ENCODE data around the gene CFAP68.
"Not testable (repeated sequence)": the region's sequence is repeated elsewhere in the genome, so short reads cannot be mapped to it uniquely, and the experiment has no call there.

Gene CFAP68

GRCh38 chr11:111918390-111919256 is 39.3 kb downstream of the CFAP68 start, which contains the start of gene C11orf52:
TSS of gene C11orf52 (plus strand) at chr11:111918913. CDS start at chr11:111918973, 60 bp downstream.
- DNase-seq = no peak

DNA sequence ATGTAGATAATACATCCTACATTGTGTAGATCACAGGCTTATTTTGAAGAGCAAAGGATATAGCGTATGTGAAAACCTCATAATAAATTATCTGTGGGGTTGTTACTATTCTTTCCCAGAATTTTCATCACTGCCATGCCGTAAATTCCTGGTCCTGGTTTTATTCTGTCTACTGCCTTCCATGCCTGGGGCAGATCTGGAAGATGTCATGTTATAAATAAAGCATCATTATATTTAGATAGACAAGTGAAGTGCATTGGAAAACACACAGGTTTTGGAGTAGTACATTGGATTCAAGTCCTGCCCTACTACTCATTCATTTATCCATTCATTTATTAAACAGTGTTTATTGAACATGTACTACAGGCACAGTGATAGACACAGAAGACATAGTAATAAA is 41.6 kb downstream of the CFAP68 start:
- DNase-seq = no peak

DNA sequence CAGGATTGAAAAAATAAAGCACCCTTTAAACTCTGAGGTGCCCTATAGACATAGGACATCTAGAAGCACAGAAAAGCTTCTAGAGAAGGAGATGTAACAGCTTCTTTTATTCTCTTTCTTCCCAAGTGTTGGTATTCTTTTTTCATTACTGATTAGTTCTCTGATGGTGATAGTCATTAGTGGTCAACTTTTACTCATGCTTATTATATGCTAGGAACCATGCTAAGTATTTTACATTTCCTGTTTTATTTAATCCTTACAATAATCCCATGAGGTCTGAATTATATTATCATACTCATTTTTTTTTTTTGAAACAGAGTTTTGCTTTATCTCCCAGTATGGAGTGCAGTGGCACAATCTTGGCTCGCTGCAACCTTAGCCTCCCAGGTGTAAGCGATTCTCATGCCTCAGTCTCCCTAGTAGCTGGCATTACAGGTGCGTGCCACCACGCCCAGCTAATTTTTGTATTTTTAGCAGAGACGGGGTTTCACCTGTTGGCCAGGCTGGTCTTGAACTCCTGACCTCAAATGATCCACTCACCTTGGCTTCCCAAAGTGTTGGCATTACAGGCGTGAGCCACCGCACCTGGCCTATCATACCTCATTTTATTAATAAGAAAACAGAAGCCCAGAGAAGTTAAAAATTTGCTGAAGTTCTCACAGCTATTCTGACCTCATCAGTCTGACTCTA is 42.3 kb downstream of the CFAP68 start:
- no peak for DNase-seq

GRCh38 chr11:111922803-111923202 is 43.5 kb downstream of the CFAP68 start:
- DNase-seq = no peak

DNA sequence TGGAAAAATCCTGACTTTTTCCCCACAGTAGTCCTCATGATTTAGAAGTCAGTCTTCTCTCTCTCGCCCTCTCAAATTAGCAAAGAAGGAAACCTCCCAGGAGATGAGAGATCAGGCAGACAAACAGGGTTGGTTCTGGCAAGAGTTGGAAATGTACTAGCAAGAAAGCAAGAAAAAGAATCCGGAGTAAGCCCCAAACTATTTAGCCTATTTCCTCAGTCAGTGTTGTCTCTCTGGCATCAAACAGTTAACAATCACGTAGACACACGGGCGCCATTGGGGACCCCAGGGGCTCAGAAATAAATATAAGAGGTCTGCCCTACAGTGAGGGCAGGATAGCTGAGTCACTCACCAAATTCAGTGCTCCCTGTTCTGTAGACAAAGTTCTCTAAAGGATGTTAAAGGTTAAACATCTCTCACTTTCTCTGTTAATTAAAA is 44.0 kb downstream of the CFAP68 start:
- DNase-seq = no peak

DNA sequence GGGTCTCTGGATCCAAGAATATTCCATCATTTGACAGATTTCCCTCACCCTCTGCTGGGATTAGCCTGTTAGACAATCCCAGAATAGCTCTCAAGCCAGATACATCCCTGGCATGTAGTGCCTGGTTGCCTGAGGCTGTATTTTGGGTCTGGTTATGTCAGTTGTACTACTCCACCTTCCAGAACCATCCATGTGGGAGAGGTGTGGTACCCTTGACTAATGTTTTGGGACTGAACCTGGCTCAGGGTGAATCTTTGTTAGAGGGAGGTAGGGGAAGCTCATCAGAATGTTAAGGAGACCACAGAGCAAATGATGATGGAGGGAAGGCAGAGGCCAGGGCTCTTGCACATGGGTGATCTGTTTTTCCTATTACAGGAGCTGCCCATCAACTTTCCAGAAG is 44.6 kb downstream of the CFAP68 start:
- DNase-seq = no peak

DNA sequence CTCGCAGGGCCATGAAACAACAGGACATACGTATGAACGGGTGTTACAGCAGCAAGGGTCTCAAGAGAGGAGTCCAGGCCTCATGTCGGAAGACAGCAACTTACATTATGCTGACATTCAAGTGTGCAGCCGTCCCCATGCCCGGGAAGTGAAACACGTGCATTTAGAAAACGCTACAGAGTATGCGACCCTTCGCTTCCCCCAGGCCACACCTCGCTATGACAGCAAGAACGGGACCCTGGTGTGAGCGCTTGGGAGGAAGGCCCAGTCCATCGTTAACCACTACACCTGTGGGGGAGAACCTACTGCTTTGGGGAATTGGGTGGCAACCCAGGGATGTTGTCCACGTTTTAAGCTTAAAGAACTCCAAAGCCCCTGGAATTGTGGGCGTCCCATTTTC is 46.6 kb downstream of the CFAP68 start:
- no peak for DNase-seq

DNA sequence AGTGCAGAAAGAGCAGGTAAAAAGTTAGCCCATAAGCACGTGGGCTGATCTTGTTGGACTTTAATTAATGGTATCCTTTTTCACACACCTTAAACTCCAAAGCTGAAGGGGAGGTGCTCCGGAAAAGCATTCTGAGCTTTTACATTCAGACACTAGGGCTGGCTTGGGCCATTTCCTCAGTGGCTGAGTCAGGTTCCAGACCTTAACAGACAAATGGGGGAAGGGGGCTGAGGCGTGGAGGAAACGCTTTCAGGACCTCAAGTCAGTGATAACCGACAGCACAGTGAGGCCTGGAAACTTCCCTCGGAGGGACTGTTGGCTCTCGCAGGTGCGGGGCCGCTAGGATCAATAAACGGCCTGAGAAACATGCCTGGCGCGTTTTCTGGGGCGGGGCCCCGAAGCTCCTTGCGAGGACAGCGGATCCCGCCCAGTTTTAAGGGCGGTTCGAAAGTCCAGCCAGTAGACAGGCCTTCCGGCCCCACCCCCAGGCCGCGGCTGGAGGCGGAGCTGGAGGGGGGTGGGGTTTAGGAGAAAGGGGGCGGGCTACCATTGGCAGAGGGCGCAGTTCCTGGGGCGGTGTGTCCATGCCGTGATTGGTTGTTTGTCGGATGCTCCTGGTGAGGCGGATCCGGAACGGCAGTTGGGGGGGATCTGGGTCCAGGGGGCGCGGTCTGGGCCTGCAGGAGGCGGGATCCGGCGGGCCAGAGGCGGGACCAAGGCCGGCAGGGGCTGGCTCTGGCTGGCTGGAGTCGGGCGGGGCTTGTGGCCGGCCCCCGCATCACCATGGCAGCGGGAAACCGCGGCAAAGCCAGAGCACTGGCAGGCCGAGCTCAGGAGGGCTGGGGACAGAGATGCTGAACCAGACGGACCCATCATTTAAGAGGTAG is 47.4 kb downstream of the CFAP68 start:
- DNase-seq = peak; percentile 97 to 98

GRCh38 chr11:111930472-111930871 is 51.1 kb downstream of the CFAP68 start:
- DNase-seq = no peak

- no peak for DNase-seq
Observed at GRCh38 chr11:111932611-111932950, 53.2 kb downstream of the CFAP68 start.

- DNase-seq = not testable (repeated sequence)
Observed at GRCh38 chr11:111933176-111933575, 53.8 kb downstream of the CFAP68 start.

DNA sequence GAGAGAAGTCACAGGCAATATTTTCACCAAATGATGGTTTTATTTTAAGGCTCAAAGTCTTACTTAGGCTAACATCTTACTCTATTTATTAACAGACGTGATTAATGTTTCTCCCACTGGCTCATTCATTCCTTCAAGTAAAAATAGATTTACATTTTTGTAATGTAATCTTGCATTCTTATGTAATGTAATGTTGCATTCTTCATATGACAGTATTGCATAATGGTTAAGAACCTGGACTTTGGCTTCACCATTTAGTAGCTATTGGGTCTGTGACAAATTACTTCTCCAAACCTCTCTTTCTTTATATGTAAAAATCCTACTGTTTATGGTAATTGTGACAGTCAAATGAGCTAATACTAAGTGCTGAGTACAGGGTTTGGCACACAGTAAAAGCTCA is 54.5 kb downstream of the CFAP68 start:
- DNase-seq = no peak

DNA sequence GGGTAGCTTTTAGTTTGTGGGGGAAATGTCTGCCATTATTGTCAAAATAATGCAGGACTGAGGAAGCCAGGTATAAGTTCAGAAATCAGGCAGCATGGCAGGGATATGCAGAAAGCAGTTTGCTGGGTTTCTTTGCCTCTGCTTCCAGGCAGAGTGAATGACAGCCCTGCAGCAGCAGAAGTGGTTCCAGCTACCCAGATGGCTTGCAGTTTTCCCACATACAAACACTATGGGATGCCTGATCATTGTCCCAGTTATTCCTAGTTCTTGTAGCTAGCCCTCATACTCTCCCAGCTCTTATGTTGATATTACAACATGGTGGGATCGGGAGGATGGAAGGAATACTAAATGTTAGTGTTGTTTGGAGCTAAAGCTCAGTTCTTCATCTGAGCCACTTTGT is 55.0 kb downstream of the CFAP68 start:
- no peak for DNase-seq
